Activated CD8-positive, alpha-beta memory T cell treated with anti-CD3 and anti-CD28 coated beads, Interleukin-2, amount 10 ng/mL, durations not matched to agents 7 days and 5 days (primary cell): ENCODE data around the gene CASZ1. TPM values are rescaled to one million over a fixed set of nuclear protein-coding genes. Genes with fewer than 3 reads are reported as not detected.

Experiments
- ATAC-seq: fragments of 150-1000 bp; cut with Tn5 transposase; one replicate; pipeline ENCODE4 v1.10.0; 2021; ENCODE audit warnings: moderate library complexity
- CTCF ChIA-PET: fragments of 350-600 bp; sonication (Branson Sonifier 250); formaldehyde crosslinking; loops from one replicate; lab custom pipeline; 2021; ENCODE audit warnings: antibody characterized with exemption; lab: Charles Lee
- DNase-seq: peaks from one replicate; pipeline ENCODE4 v3.0.0-alpha.2; 2020
- H3K27ac Mint-ChIP-seq: one replicate; pipeline ENCODE4 v1.8.0; 2021; ENCODE audit warnings: mild to moderate bottlenecking, mixed read lengths
- H3K27me3 Mint-ChIP-seq: one replicate; pipeline ENCODE4 v1.8.0; 2021; ENCODE audit warnings: mixed read lengths
- H3K36me3 Mint-ChIP-seq: one replicate; pipeline ENCODE4 v1.8.0; 2021; ENCODE audit warnings: mild to moderate bottlenecking, mixed read lengths
- H3K4me1 Mint-ChIP-seq: one replicate; pipeline ENCODE4 v1.8.0; 2021; ENCODE audit warnings: mixed read lengths
- H3K4me3 Mint-ChIP-seq: one replicate; pipeline ENCODE4 v1.8.0; 2021; ENCODE audit warnings: mild to moderate bottlenecking, moderate library complexity, mixed read lengths
- H3K9me3 Mint-ChIP-seq: one replicate; pipeline ENCODE4 v1.8.0; 2022; ENCODE audit warnings: low read depth, mixed read lengths
- total RNA-seq, 2 experiments: library from RNA; stranded (reverse); gene quantifications; one replicate each; pipeline ENCODE4 v1.2.3, GENCODE V29; 2021

The CASZ1 gene
- total RNA-seq, 2 experiments from 2014 or later = 8.8 to 16.3 TPM

GRCh38 chr1:10738061-10739058, 58.1 kb downstream of the CASZ1 start:
- H3K9me3 Mint-ChIP-seq = no peaks in the 10 kb centered on the region
- H3K36me3 Mint-ChIP-seq = no peaks in the 10 kb centered on the region
- H3K27ac Mint-ChIP-seq = no peak overlapping the region
- DNase-seq = no peak
- no peak overlapping the region for H3K4me3 Mint-ChIP-seq
- peaks cover 11% of the 10 kb centered on the region for H3K27me3 Mint-ChIP-seq
- no peak for ATAC-seq
- CTCF ChIA-PET = no interaction called here
- no peaks in the 10 kb centered on the region for H3K4me1 Mint-ChIP-seq

- H3K36me3 Mint-ChIP-seq = no peaks in the 10 kb centered on the region
- DNase-seq (no peak), ATAC-seq (no peak)
- H3K27me3 Mint-ChIP-seq = peaks cover 14% of the 10 kb centered on the region
- no peaks in the 10 kb centered on the region for H3K4me1 Mint-ChIP-seq
- H3K27ac Mint-ChIP-seq = no peak overlapping the region
- no peak overlapping the region for H3K4me3 Mint-ChIP-seq
- CTCF ChIA-PET = no interaction called here
- H3K9me3 Mint-ChIP-seq = no peaks in the 10 kb centered on the region
Measured at GRCh38 chr1:10737651-10738050, 58.8 kb downstream of the CASZ1 start.

- Mint-ChIP-seq H3K9me3 (no peaks in the 10 kb centered on the region), H3K27me3 (peaks cover 13% of the 10 kb centered on the region), H3K36me3 (no peaks in the 10 kb centered on the region), H3K27ac (no peak overlapping the region), H3K4me3 (no peak overlapping the region), H3K4me1 (no peaks in the 10 kb centered on the region)
- CTCF ChIA-PET = no interaction called here
- ATAC-seq = no peak
- no peak for DNase-seq
Measured at GRCh38 chr1:10736634-10737586, 59.5 kb downstream of the CASZ1 start.

GRCh38 chr1:10735563-10736305, 60.7 kb downstream of the CASZ1 start:
- ATAC-seq (no peak), DNase-seq (no peak)
- Mint-ChIP-seq H3K27me3 (peaks cover 13% of the 10 kb centered on the region), H3K9me3 (no peaks in the 10 kb centered on the region), H3K36me3 (no peaks in the 10 kb centered on the region), H3K4me1 (no peaks in the 10 kb centered on the region), H3K27ac (no peak overlapping the region), H3K4me3 (no peak overlapping the region)
- CTCF ChIA-PET = no interaction called here

GRCh38 chr1:10734962-10735544, 61.4 kb downstream of the CASZ1 start:
- H3K4me1 Mint-ChIP-seq = no peaks in the 10 kb centered on the region
- ATAC-seq = no peak

GRCh38 chr1:10734375-10734774, 62.1 kb downstream of the CASZ1 start:
- Mint-ChIP-seq H3K4me1 (no peaks in the 10 kb centered on the region), H3K27me3 (peaks cover 13% of the 10 kb centered on the region), H3K36me3 (no peaks in the 10 kb centered on the region), H3K9me3 (no peaks in the 10 kb centered on the region), H3K4me3 (no peak overlapping the region), H3K27ac (no peak overlapping the region)
- DNase-seq (no peak), ATAC-seq (no peak)
- CTCF ChIA-PET = interaction anchor here (0.7 kb wide), 1 partner anchor 11 kb away, joined by 3 read pairs; no protein-coding TSS in a partner anchor

More at GRCh38 chr1:10734962-10735544, 61.4 kb downstream of the CASZ1 start:
- Mint-ChIP-seq H3K36me3 (no peaks in the 10 kb centered on the region), H3K27ac (no peak overlapping the region), H3K27me3 (peaks cover 13% of the 10 kb centered on the region), H3K9me3 (no peaks in the 10 kb centered on the region), H3K4me3 (no peak overlapping the region)
- CTCF ChIA-PET = no interaction called here
- no peak for DNase-seq

- peaks cover 13% of the 10 kb centered on the region for H3K27me3 Mint-ChIP-seq
- no peaks in the 10 kb centered on the region for H3K36me3 Mint-ChIP-seq
- H3K27ac Mint-ChIP-seq = no peak overlapping the region
- ATAC-seq = no peak
- H3K4me1 Mint-ChIP-seq = no peaks in the 10 kb centered on the region
- no peak overlapping the region for H3K4me3 Mint-ChIP-seq
- DNase-seq = no peak
- H3K9me3 Mint-ChIP-seq = no peaks in the 10 kb centered on the region
- CTCF ChIA-PET = interaction anchor here (0.7 kb wide), 1 partner anchor 12 kb away, joined by 3 read pairs; no protein-coding TSS in a partner anchor
Measured at GRCh38 chr1:10733474-10734366, 62.7 kb downstream of the CASZ1 start.

- ATAC-seq (peak; percentile 12), DNase-seq (no peak)
- Mint-ChIP-seq H3K27ac (no peak overlapping the region), H3K9me3 (no peaks in the 10 kb centered on the region), H3K4me3 (no peak overlapping the region), H3K4me1 (no peaks in the 10 kb centered on the region), H3K27me3 (peaks cover 13% of the 10 kb centered on the region), H3K36me3 (no peaks in the 10 kb centered on the region)
- CTCF ChIA-PET = interaction anchor here (0.9 kb wide), 1 partner anchor 8 kb away, joined by 3 read pairs; no protein-coding TSS in a partner anchor
Measured at GRCh38 chr1:10730985-10731384, 65.5 kb downstream of the CASZ1 start.

GRCh38 chr1:10728595-10729410, 67.6 kb downstream of the CASZ1 start:
- CTCF ChIA-PET = no interaction called here
- no peaks in the 10 kb centered on the region for H3K4me1 Mint-ChIP-seq
- no peak overlapping the region for H3K27ac Mint-ChIP-seq
- no peaks in the 10 kb centered on the region for H3K36me3 Mint-ChIP-seq
- no peak for DNase-seq
- peaks cover 9% of the 10 kb centered on the region for H3K27me3 Mint-ChIP-seq
- ATAC-seq = no peak
- no peaks in the 10 kb centered on the region for H3K9me3 Mint-ChIP-seq
- no peak overlapping the region for H3K4me3 Mint-ChIP-seq

GRCh38 chr1:10727751-10728232, 68.7 kb downstream of the CASZ1 start:
- H3K27me3 Mint-ChIP-seq = peaks cover 10% of the 10 kb centered on the region
- no peaks in the 10 kb centered on the region for H3K4me1 Mint-ChIP-seq
- no peak overlapping the region for H3K4me3 Mint-ChIP-seq
- no peak for ATAC-seq
- H3K9me3 Mint-ChIP-seq = no peaks in the 10 kb centered on the region
- H3K27ac Mint-ChIP-seq = no peak overlapping the region
- CTCF ChIA-PET = no interaction called here
- DNase-seq = no peak
- no peaks in the 10 kb centered on the region for H3K36me3 Mint-ChIP-seq

- DNase-seq = no peak
- ATAC-seq = no peak
- Mint-ChIP-seq H3K27ac (no peak overlapping the region), H3K9me3 (no peaks in the 10 kb centered on the region), H3K36me3 (no peaks in the 10 kb centered on the region), H3K4me1 (no peaks in the 10 kb centered on the region), H3K27me3 (peaks cover 5% of the 10 kb centered on the region), H3K4me3 (no peak overlapping the region)
- CTCF ChIA-PET = no interaction called here
Measured at GRCh38 chr1:10726355-10726754, 70.1 kb downstream of the CASZ1 start.
